Measurements from ENCODE around the gene ADARB2.

The ADARB2 gene

GRCh38 chr10:1650542-1651269 is 86.6 kb downstream of the ADARB2 start:
- Histone ChIP-seq H3K27ac (no peak overlapping the region), H3K27me3 (no peaks in the 10 kb centered on the region), H3K9me3 (no peaks in the 10 kb centered on the region), H3K4me3 (ENCODE audit: low read depth in 1 of 2, low read length in 1 of 2) (no peak overlapping the region), H3K4me1 (ENCODE audit: control insufficient read depth in 1 of 2, insufficient read depth in 1 of 2, low read depth in 1 of 2, low read length in 1 of 2) (no peaks in the 10 kb centered on the region), H3K36me3 (no peaks in the 10 kb centered on the region)
- TF ChIP-seq CTCF (IDR thresholded peaks at IDR 0.05) = no peak

GRCh38 chr10:1648648-1649047 is 88.7 kb downstream of the ADARB2 start:
- Histone ChIP-seq H3K9me3 (no peaks in the 10 kb centered on the region), H3K36me3 (no peaks in the 10 kb centered on the region), H3K4me3 (ENCODE audit: low read depth in 1 of 2, low read length in 1 of 2) (no peak overlapping the region), H3K4me1 (ENCODE audit: control insufficient read depth in 1 of 2, insufficient read depth in 1 of 2, low read depth in 1 of 2, low read length in 1 of 2) (no peaks in the 10 kb centered on the region), H3K27me3 (no peaks in the 10 kb centered on the region), H3K27ac (no peak overlapping the region)
- no peak for TF ChIP-seq CTCF (IDR thresholded peaks at IDR 0.05)

- no peaks in the 10 kb centered on the region for H3K4me1 ChIP-seq (ENCODE audit: control insufficient read depth in 1 of 2, insufficient read depth in 1 of 2, low read depth in 1 of 2, low read length in 1 of 2)
- H3K4me3 ChIP-seq (ENCODE audit: low read depth in 1 of 2, low read length in 1 of 2) = no peak overlapping the region
- no peaks in the 10 kb centered on the region for H3K36me3 ChIP-seq
- H3K27me3 ChIP-seq = no peaks in the 10 kb centered on the region
- no peaks in the 10 kb centered on the region for H3K9me3 ChIP-seq
- no peak for TF ChIP-seq CTCF (IDR thresholded peaks at IDR 0.05)
- H3K27ac ChIP-seq = no peak overlapping the region
Measured at GRCh38 chr10:1646332-1646731, 91.0 kb downstream of the ADARB2 start.

GRCh38 chr10:1645896-1646295 is 91.4 kb downstream of the ADARB2 start:
- no peaks in the 10 kb centered on the region for H3K4me1 ChIP-seq (ENCODE audit: control insufficient read depth in 1 of 2, insufficient read depth in 1 of 2, low read depth in 1 of 2, low read length in 1 of 2)
- H3K36me3 ChIP-seq = no peaks in the 10 kb centered on the region
- H3K4me3 ChIP-seq (ENCODE audit: low read depth in 1 of 2, low read length in 1 of 2) = no peak overlapping the region
- no peak overlapping the region for H3K27ac ChIP-seq
- no peak for TF ChIP-seq CTCF (IDR thresholded peaks at IDR 0.05)
- H3K27me3 ChIP-seq = no peaks in the 10 kb centered on the region
- H3K9me3 ChIP-seq = no peaks in the 10 kb centered on the region

GRCh38 chr10:1644191-1644711 is 93.1 kb downstream of the ADARB2 start:
- no peaks in the 10 kb centered on the region for H3K27me3 ChIP-seq

More at GRCh38 chr10:1644191-1644711, 93.1 kb downstream of the ADARB2 start:
- Histone ChIP-seq H3K36me3 (no peaks in the 10 kb centered on the region), H3K9me3 (no peaks in the 10 kb centered on the region), H3K4me3 (ENCODE audit: low read depth in 1 of 2, low read length in 1 of 2) (no peak overlapping the region), H3K4me1 (ENCODE audit: control insufficient read depth in 1 of 2, insufficient read depth in 1 of 2, low read depth in 1 of 2, low read length in 1 of 2) (no peaks in the 10 kb centered on the region), H3K27ac (no peak overlapping the region)
- TF ChIP-seq CTCF (IDR thresholded peaks at IDR 0.05) = no peak
